ENCODE data around the gene EPHA7.

EPHA7 gene

GRCh38 chr6:93419304-93420162 is at the start of gene EPHA7:
Gene EPHA7, minus strand, starts transcription at chr6:93419559. Its CDS starts 218 bp downstream, at chr6:93419341.
- no peak for DNase-seq (ENCODE audit: low spot score)

GRCh38 chr6:93468291-93468690 is 48.9 kb upstream of the EPHA7 start:
- DNase-seq (ENCODE audit: low spot score): no peak

GRCh38 chr6:93454533-93454932 is 35.2 kb upstream of the EPHA7 start:
- DNase-seq (ENCODE audit: low spot score): no peak

- no peak for DNase-seq (ENCODE audit: low spot score)
Observed at GRCh38 chr6:93453956-93454355, 34.6 kb upstream of the EPHA7 start.

GRCh38 chr6:93447874-93448273 is 28.5 kb upstream of the EPHA7 start:
- DNase-seq (ENCODE audit: low spot score): no peak

- DNase-seq (ENCODE audit: low spot score): no peak
Observed at GRCh38 chr6:93437491-93437890, 18.1 kb upstream of the EPHA7 start.

GRCh38 chr6:93433592-93433991 is 14.2 kb upstream of the EPHA7 start:
- no peak for DNase-seq (ENCODE audit: low spot score)

GRCh38 chr6:93424303-93425064 is 5.1 kb upstream of the EPHA7 start:
- no peak for DNase-seq (ENCODE audit: low spot score)

- no peak for DNase-seq (ENCODE audit: low spot score)
Observed at GRCh38 chr6:93423542-93423941, 4.2 kb upstream of the EPHA7 start.

GRCh38 chr6:93420163-93420795 is 920 bp upstream of the EPHA7 start:
- no peak for DNase-seq (ENCODE audit: low spot score)

- no peak for DNase-seq (ENCODE audit: low spot score)
Observed at GRCh38 chr6:93418408-93419303, 703 bp downstream of the EPHA7 start.

GRCh38 chr6:93418033-93418407 is 1.3 kb downstream of the EPHA7 start:
- no peak for DNase-seq (ENCODE audit: low spot score)

- DNase-seq (ENCODE audit: low spot score): no peak
Observed at GRCh38 chr6:93417421-93418013, 1.8 kb downstream of the EPHA7 start.

GRCh38 chr6:93416571-93417420 is 2.6 kb downstream of the EPHA7 start:
- no peak for DNase-seq (ENCODE audit: low spot score)

GRCh38 chr6:93413190-93413589 is 6.2 kb downstream of the EPHA7 start:
- no peak for DNase-seq (ENCODE audit: low spot score)

GRCh38 chr6:93412452-93412851 is 6.9 kb downstream of the EPHA7 start:
- DNase-seq (ENCODE audit: low spot score): no peak

- DNase-seq (ENCODE audit: low spot score): no peak
Observed at GRCh38 chr6:93407186-93407585, 12.2 kb downstream of the EPHA7 start.

- no peak for DNase-seq (ENCODE audit: low spot score)
Observed at GRCh38 chr6:93403390-93403789, 16.0 kb downstream of the EPHA7 start.

- DNase-seq (ENCODE audit: low spot score): no peak
Observed at GRCh38 chr6:93398723-93399122, 20.6 kb downstream of the EPHA7 start.

GRCh38 chr6:93394471-93394870 is 24.9 kb downstream of the EPHA7 start:
- no peak for DNase-seq (ENCODE audit: low spot score)
